HepG2 (cell line): ENCODE data around the gene ABHD1. TPM values are rescaled to one million over a fixed set of nuclear protein-coding genes. Genes with fewer than 3 reads are reported as not detected.

Experiments used
- ATF1 ChIP-seq: IDR thresholded peaks from 2 replicates; pipeline ENCODE4 v1.6.1; 2016; ENCODE audit warnings: mild to moderate bottlenecking, control low read depth
- CHD4 ChIP-seq: fragments of 200-600 bp; sonication (generic); IDR thresholded peaks from 2 replicates; pipeline ENCODE4 v1.7.0; 2017; ENCODE audit warnings: mild to moderate bottlenecking, low read length, borderline replicate concordance
- CREB1 ChIP-seq, 2 experiments: fragments of 450-650 bp in 1 of 2; IDR thresholded peaks; 2 replicates each; pipeline ENCODE4 v1.6.1; 2016 to 2017; ENCODE audit warnings: control low read depth in 1 of 2, mild to moderate bottlenecking in 1 of 2, missing compliant biosample characterization in 1 of 2, missing genetic modification characterization in 1 of 2
- CREM ChIP-seq, 2 experiments: sonication (generic) in 1 of 2; formaldehyde crosslinking in 1 of 2; IDR thresholded peaks; 2 replicates each; pipeline versions ENCODE4 v1.4.0 to v1.6.1; 2016 to 2020; ENCODE audit warnings: antibody characterized with exemption in 1 of 2, mild to moderate bottlenecking in 1 of 2, missing genetic modification reagents in 1 of 2
- DMAP1 ChIP-seq: IDR thresholded peaks from 2 replicates; pipeline ENCODE4 v1.6.1; 2016
- HMGA1 ChIP-seq: sonication (generic); formaldehyde crosslinking; conservative IDR thresholded peaks from 2 replicates; pipeline ENCODE4 v1.4.0; 2020; ENCODE audit warnings: missing genetic modification reagents
- IKZF5 ChIP-seq: IDR thresholded peaks from 2 replicates; pipeline ENCODE4 v1.6.1; 2018; ENCODE audit warnings: missing genetic modification reagents, mild to moderate bottlenecking, missing compliant biosample characterization
- KMT2A ChIP-seq: sonication (generic); formaldehyde crosslinking; IDR thresholded peaks from 2 replicates; pipeline ENCODE4 v1.4.0; 2020; ENCODE audit warnings: missing genetic modification reagents
- MYC ChIP-seq: sonication (generic); formaldehyde crosslinking; IDR thresholded peaks from 2 replicates; pipeline ENCODE4 v1.9.0; 2021; ENCODE audit warnings: missing genetic modification reagents, borderline replicate concordance
- NR2F2 ChIP-seq: IDR thresholded peaks from 2 replicates; pipeline ENCODE4 v1.6.1; 2012; ENCODE audit warnings: low read depth, inconsistent platforms, borderline replicate concordance
- REL ChIP-seq: sonication (generic); formaldehyde crosslinking; conservative IDR thresholded peaks from 2 replicates; pipeline ENCODE4 v1.8.0; 2022; ENCODE audit warnings: mild to moderate bottlenecking, missing genetic modification reagents, moderate library complexity
- RNF2 ChIP-seq: fragments of 450-650 bp; conservative IDR thresholded peaks from 2 replicates; pipeline ENCODE4 v1.6.1; 2016; ENCODE audit warnings: low read depth
- SMC3 ChIP-seq: IDR thresholded peaks from 2 replicates; pipeline ENCODE4 v1.6.1; 2011; ENCODE audit warnings: low read length, improper control_type of control experiment
- SRF ChIP-seq: IDR thresholded peaks from 2 replicates; pipeline ENCODE4 v1.6.1; 2011; ENCODE audit warnings: mild to moderate bottlenecking, low read depth, low read length, moderate library complexity
- SRSF1 ChIP-seq: fragments of 200-400 bp; formaldehyde crosslinking; optimal IDR thresholded peaks from 2 replicates; pipeline ENCODE3; 2017; ENCODE audit warnings: mild to moderate bottlenecking, low read depth, low read length, moderate library complexity
- THYN1 ChIP-seq: sonication (generic); formaldehyde crosslinking; IDR thresholded peaks from 2 replicates; pipeline ENCODE4 v1.8.1; 2023; ENCODE audit warnings: low read depth, mild to moderate bottlenecking, moderate library complexity, missing genetic modification reagents, borderline replicate concordance
- XRCC5 ChIP-seq: fragments of 200-400 bp; formaldehyde crosslinking; optimal IDR thresholded peaks from 2 replicates; pipeline ENCODE3; 2017; ENCODE audit warnings: mild to moderate bottlenecking, low read length
- ZBTB43 ChIP-seq: sonication (generic); formaldehyde crosslinking; conservative IDR thresholded peaks from 2 replicates; pipeline ENCODE4 v1.4.0; 2020; ENCODE audit warnings: missing genetic modification reagents
- ZBTB7A ChIP-seq: sonication (generic); formaldehyde crosslinking; IDR thresholded peaks from 2 replicates; pipeline ENCODE4 v1.8.0; 2022; ENCODE audit warnings: mild to moderate bottlenecking, missing genetic modification reagents
- ZFP37 ChIP-seq: sonication (generic); formaldehyde crosslinking; IDR thresholded peaks from 2 replicates; pipeline ENCODE4 v1.4.0; 2020; ENCODE audit warnings: missing genetic modification reagents, borderline replicate concordance
- ZNF121 ChIP-seq: sonication (generic); formaldehyde crosslinking; IDR thresholded peaks from 2 replicates; pipeline ENCODE4 v1.5.0; 2020; ENCODE audit warnings: mild to moderate bottlenecking, missing genetic modification reagents
- ZNF274 ChIP-seq: sonication (generic); formaldehyde crosslinking; IDR thresholded peaks from 2 replicates; pipeline ENCODE4 v1.5.1; 2020; ENCODE audit warnings: mild to moderate bottlenecking, missing genetic modification reagents
- ZNF331 ChIP-seq: sonication (generic); formaldehyde crosslinking; IDR thresholded peaks from 2 replicates; pipeline ENCODE4 v1.4.0; 2020; ENCODE audit warnings: missing genetic modification reagents
- polyA plus RNA-seq, 8 experiments: library from polyadenylated mRNA; depleted of rRNA in 3 of 8; stranded (reverse) in 7 of 8; unstranded in 1 of 8; fragments of >200 nt; fragmentation: Illumina TruSeq in 4 of 8; extraction: Trizol in 4 of 8; gene quantifications; 2 replicates each; pipeline versions ENCODE4 v1.2.1 to v1.2.3, GENCODE V29; 2011 to 2016; ENCODE audit warnings: low read depth in 4 of 8, missing spikeins in 1 of 8, mixed read lengths in 1 of 8; ENCODE audit not compliant: insufficient read depth in 1 of 8
- total RNA-seq, 5 experiments: library from RNA; depleted of rRNA; stranded (reverse); fragments of >200 nt; fragmentation: Illumina TruSeq; extraction: Trizol; gene quantifications; 2 replicates each; pipeline ENCODE4 v1.2.3, GENCODE V29; 2016; ENCODE audit warnings: low read depth in 1 of 5
- TF ChIP-seq, protein P1 (sequence below): sonication (generic); formaldehyde crosslinking; IDR thresholded peaks from 2 replicates; pipeline ENCODE4 v1.4.0; 2020; ENCODE audit warnings: missing genetic modification reagents, borderline replicate concordance

ABHD1 gene
- total and polyA plus RNA-seq, 2 of the 13 experiments (the other 11 are each of a cell fraction or from before 2014, with no cell fraction given), result 0.04 to 0.81 TPM

DNA sequence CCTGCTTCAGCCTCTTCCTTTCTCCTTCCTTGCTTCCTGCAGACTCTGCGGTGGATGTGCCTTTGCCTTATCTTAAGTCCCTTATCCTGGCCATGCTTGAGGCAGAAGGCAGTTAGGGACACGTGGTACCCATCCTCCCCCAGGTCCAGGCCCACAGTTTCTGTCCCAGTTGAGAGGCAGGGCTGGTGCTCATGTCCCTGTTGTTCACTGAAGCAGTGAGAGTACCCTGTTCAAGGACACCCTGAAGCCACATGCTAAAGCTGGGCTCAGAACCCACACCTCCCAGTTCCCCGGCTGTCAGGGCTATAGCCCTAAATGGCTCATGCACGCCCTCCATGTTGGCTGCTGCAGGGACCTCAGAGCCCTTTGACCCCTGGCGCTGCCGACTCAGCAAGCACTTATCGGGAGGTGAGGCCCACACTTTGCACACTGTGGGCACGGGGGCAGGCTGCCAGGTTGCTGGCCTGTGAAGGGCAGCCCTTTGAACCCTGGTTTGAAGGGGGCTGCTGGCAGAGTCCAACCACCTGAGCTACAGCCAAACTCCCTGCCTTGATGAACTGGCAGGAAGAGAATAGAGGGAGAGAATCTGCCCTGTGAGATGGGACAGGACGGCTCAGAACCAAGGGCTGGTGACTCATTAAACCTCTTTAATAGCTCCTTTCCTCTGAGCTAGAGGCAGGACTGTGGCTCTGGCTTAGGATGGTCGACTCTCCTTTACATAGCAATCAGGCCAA is 30.8 kb upstream of the ABHD1 start (continued):
- TF ChIP-seq HMGA1, result no peak
- TF ChIP-seq RNF2, result 0 out of 2 replicates have a peak, but pooled peaks have one; percentile 34
- peak; percentile 91 for TF ChIP-seq DMAP1 (CRISPR knock-in tag)
- peak; percentile 91; the same call in 1 of the 2 replicates for TF ChIP-seq ZFP37 (CRISPR knock-in tag)
- peak; percentile 78; the same call in 1 of the 2 replicates for TF ChIP-seq KMT2A (CRISPR knock-in tag)
- TF ChIP-seq, protein P1, sequence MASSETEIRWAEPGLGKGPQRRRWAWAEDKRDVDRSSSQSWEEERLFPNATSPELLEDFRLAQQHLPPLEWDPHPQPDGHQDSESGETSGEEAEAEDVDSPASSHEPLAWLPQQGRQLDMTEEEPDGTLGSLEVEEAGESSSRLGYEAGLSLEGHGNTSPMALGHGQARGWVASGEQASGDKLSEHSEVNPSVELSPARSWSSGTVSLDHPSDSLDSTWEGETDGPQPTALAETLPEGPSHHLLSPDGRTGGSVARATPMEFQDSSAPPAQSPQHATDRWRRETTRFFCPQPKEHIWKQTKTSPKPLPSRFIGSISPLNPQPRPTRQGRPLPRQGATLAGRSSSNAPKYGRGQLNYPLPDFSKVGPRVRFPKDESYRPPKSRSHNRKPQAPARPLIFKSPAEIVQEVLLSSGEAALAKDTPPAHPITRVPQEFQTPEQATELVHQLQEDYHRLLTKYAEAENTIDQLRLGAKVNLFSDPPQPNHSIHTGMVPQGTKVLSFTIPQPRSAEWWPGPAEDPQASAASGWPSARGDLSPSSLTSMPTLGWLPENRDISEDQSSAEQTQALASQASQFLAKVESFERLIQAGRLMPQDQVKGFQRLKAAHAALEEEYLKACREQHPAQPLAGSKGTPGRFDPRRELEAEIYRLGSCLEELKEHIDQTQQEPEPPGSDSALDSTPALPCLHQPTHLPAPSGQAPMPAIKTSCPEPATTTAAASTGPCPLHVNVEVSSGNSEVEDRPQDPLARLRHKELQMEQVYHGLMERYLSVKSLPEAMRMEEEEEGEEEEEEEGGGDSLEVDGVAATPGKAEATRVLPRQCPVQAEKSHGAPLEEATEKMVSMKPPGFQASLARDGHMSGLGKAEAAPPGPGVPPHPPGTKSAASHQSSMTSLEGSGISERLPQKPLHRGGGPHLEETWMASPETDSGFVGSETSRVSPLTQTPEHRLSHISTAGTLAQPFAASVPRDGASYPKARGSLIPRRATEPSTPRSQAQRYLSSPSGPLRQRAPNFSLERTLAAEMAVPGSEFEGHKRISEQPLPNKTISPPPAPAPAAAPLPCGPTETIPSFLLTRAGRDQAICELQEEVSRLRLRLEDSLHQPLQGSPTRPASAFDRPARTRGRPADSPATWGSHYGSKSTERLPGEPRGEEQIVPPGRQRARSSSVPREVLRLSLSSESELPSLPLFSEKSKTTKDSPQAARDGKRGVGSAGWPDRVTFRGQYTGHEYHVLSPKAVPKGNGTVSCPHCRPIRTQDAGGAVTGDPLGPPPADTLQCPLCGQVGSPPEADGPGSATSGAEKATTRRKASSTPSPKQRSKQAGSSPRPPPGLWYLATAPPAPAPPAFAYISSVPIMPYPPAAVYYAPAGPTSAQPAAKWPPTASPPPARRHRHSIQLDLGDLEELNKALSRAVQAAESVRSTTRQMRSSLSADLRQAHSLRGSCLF, result no peak
- no peak for TF ChIP-seq THYN1 (CRISPR knock-in tag)
- peak; percentile 85 for TF ChIP-seq ZNF331
- TF ChIP-seq SRF, result peak; percentile 70
- TF ChIP-seq ZNF274 (CRISPR knock-in tag), result peak; percentile 78
- TF ChIP-seq CREM (IDR thresholded peaks at IDR 0.05), result peak; percentile 47; the same call in 1 of the 2 replicates
- TF ChIP-seq CREM (CRISPR knock-in tag; IDR thresholded peaks at IDR 0.05), result no peak
- no peak for TF ChIP-seq CHD4
- TF ChIP-seq SMC3, result no peak
- peak; percentile 85 for TF ChIP-seq XRCC5
- peak; percentile 66; the same call in 1 of the 2 replicates for TF ChIP-seq IKZF5 (CRISPR knock-in tag)
- no peak for TF ChIP-seq REL
- peak; percentile 53 for TF ChIP-seq SRSF1
- peak; percentile 87 for TF ChIP-seq ZBTB7A (CRISPR knock-in tag)
- TF ChIP-seq ZNF121 (CRISPR knock-in tag), result no peak
- TF ChIP-seq NR2F2, result peak; percentile 85; the same call in 1 of the 2 replicates
- TF ChIP-seq ZBTB43 (CRISPR knock-in tag), result peak; percentile 76; the same call in 1 of the 2 replicates
- TF ChIP-seq ATF1 (CRISPR knock-in tag), result no peak
- no peak for TF ChIP-seq CREB1 (IDR thresholded peaks at IDR 0.05)
- no peak for TF ChIP-seq CREB1 (CRISPR knock-in tag; IDR thresholded peaks at IDR 0.05)
- peak; percentile 96 for TF ChIP-seq MYC (CRISPR knock-in tag)
